ENCODE results near the gene PLA2G6. TPM values are rescaled to one million over a fixed set of nuclear protein-coding genes. Genes with fewer than 3 reads are reported as not detected.

PLA2G6 gene
- total and polyA plus RNA-seq, 2 of the 8 experiments (the other 6 are each of a cell fraction or from before 2014, with no cell fraction given), result 13.2 to 21.0 TPM

GRCh38 chr22:38223289-38223960 is 41.8 kb upstream of the PLA2G6 start (continued):
- TF ChIP-seq, protein P1, sequence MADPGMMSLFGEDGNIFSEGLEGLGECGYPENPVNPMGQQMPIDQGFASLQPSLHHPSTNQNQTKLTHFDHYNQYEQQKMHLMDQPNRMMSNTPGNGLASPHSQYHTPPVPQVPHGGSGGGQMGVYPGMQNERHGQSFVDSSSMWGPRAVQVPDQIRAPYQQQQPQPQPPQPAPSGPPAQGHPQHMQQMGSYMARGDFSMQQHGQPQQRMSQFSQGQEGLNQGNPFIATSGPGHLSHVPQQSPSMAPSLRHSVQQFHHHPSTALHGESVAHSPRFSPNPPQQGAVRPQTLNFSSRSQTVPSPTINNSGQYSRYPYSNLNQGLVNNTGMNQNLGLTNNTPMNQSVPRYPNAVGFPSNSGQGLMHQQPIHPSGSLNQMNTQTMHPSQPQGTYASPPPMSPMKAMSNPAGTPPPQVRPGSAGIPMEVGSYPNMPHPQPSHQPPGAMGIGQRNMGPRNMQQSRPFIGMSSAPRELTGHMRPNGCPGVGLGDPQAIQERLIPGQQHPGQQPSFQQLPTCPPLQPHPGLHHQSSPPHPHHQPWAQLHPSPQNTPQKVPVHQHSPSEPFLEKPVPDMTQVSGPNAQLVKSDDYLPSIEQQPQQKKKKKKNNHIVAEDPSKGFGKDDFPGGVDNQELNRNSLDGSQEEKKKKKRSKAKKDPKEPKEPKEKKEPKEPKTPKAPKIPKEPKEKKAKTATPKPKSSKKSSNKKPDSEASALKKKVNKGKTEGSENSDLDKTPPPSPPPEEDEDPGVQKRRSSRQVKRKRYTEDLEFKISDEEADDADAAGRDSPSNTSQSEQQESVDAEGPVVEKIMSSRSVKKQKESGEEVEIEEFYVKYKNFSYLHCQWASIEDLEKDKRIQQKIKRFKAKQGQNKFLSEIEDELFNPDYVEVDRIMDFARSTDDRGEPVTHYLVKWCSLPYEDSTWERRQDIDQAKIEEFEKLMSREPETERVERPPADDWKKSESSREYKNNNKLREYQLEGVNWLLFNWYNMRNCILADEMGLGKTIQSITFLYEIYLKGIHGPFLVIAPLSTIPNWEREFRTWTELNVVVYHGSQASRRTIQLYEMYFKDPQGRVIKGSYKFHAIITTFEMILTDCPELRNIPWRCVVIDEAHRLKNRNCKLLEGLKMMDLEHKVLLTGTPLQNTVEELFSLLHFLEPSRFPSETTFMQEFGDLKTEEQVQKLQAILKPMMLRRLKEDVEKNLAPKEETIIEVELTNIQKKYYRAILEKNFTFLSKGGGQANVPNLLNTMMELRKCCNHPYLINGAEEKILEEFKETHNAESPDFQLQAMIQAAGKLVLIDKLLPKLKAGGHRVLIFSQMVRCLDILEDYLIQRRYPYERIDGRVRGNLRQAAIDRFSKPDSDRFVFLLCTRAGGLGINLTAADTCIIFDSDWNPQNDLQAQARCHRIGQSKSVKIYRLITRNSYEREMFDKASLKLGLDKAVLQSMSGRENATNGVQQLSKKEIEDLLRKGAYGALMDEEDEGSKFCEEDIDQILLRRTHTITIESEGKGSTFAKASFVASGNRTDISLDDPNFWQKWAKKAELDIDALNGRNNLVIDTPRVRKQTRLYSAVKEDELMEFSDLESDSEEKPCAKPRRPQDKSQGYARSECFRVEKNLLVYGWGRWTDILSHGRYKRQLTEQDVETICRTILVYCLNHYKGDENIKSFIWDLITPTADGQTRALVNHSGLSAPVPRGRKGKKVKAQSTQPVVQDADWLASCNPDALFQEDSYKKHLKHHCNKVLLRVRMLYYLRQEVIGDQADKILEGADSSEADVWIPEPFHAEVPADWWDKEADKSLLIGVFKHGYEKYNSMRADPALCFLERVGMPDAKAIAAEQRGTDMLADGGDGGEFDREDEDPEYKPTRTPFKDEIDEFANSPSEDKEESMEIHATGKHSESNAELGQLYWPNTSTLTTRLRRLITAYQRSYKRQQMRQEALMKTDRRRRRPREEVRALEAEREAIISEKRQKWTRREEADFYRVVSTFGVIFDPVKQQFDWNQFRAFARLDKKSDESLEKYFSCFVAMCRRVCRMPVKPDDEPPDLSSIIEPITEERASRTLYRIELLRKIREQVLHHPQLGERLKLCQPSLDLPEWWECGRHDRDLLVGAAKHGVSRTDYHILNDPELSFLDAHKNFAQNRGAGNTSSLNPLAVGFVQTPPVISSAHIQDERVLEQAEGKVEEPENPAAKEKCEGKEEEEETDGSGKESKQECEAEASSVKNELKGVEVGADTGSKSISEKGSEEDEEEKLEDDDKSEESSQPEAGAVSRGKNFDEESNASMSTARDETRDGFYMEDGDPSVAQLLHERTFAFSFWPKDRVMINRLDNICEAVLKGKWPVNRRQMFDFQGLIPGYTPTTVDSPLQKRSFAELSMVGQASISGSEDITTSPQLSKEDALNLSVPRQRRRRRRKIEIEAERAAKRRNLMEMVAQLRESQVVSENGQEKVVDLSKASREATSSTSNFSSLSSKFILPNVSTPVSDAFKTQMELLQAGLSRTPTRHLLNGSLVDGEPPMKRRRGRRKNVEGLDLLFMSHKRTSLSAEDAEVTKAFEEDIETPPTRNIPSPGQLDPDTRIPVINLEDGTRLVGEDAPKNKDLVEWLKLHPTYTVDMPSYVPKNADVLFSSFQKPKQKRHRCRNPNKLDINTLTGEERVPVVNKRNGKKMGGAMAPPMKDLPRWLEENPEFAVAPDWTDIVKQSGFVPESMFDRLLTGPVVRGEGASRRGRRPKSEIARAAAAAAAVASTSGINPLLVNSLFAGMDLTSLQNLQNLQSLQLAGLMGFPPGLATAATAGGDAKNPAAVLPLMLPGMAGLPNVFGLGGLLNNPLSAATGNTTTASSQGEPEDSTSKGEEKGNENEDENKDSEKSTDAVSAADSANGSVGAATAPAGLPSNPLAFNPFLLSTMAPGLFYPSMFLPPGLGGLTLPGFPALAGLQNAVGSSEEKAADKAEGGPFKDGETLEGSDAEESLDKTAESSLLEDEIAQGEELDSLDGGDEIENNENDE (IDR thresholded peaks at IDR 0.05; ENCODE audit: insufficient replicate concordance, low read length), result no peak
- TF ChIP-seq CTCF (IDR thresholded peaks at IDR 0.05; ENCODE audit: control extremely low read depth in 1 of 3, insufficient read depth in 1 of 3, low read depth in 1 of 3, low read length in 3 of 3) (peak in 1 of 3 experiments; percentile 13; a peak in 1 of 4 replicates), RAD21 (IDR thresholded peaks at IDR 0.05 in 1 of 2, conservative IDR thresholded peaks at IDR 0.05 in 1 of 2; ENCODE audit: low read depth in 2 of 2, low read length in 2 of 2) (peak in 1 of 2 experiments; percentile 30; a peak in 1 of 4 replicates), RBBP5 (IDR thresholded peaks at IDR 0.05; ENCODE audit: borderline replicate concordance, low read depth, low read length) (no peak)
